MM.1S (cell line): ENCODE measurements around the gene FBXW5.

Source experiments
- DNase-seq: peaks from one replicate; pipeline ENCODE4 v3.0.0-alpha.2; 2015
- H2AFZ ChIP-seq: fragments of 300-600 bp; sonication (generic); 2 replicates; pipeline ENCODE4 v1.6.0; 2016; ENCODE audit warnings: antibody characterized with exemption, low read length
- H3F3A ChIP-seq: fragments of 300-600 bp; sonication (generic); 2 replicates; pipeline ENCODE4 v1.6.1; 2016; ENCODE audit warnings: mild to moderate bottlenecking, antibody characterized with exemption, low read length, moderate library complexity, mixed read lengths; ENCODE audit not compliant: insufficient read depth
- H3K27ac ChIP-seq: fragments of 300-600 bp; sonication (generic); 2 replicates; pipeline ENCODE4 v1.5.1; 2016; ENCODE audit warnings: mild to moderate bottlenecking, low read length
- H3K27me3 ChIP-seq: fragments of 300-600 bp; sonication (generic); replicated peaks from 2 replicates; pipeline ENCODE4 v1.6.0; 2016; ENCODE audit warnings: low read length; ENCODE audit not compliant: insufficient read depth
- H3K36me3 ChIP-seq: fragments of 300-600 bp; sonication (generic); replicated peaks from 2 replicates; pipeline ENCODE4 v1.6.1; 2016; ENCODE audit warnings: mild to moderate bottlenecking, low read length, mixed read lengths; ENCODE audit not compliant: insufficient read depth
- H3K4me1 ChIP-seq: fragments of 300-600 bp; sonication (generic); 2 replicates; pipeline ENCODE4 v1.6.1; 2016; ENCODE audit warnings: low read length, mixed read lengths
- H3K4me2 ChIP-seq: fragments of 300-600 bp; sonication (generic); 2 replicates; pipeline ENCODE4 v1.6.0; 2016; ENCODE audit warnings: low read depth, low read length
- H3K4me3 ChIP-seq: fragments of 300-600 bp; sonication (generic); 2 replicates; pipeline ENCODE4 v1.5.1; 2016; ENCODE audit warnings: low read length, mixed read lengths
- H3K79me2 ChIP-seq: fragments of 300-600 bp; sonication (generic); 2 replicates; pipeline ENCODE4 v1.6.1; 2016; ENCODE audit warnings: mixed run types, low read length, mixed read lengths
- H3K9ac ChIP-seq: fragments of 300-600 bp; sonication (generic); 2 replicates; pipeline ENCODE4 v1.6.1; 2016; ENCODE audit warnings: low read length, mixed read lengths
- H3K9me2 ChIP-seq: fragments of 300-600 bp; sonication (generic); replicated peaks from 2 replicates; pipeline ENCODE4 v1.6.1; 2016; ENCODE audit warnings: mild to moderate bottlenecking, low read length, mixed read lengths; ENCODE audit not compliant: insufficient read depth
- H3K9me3 ChIP-seq: fragments of 300-600 bp; sonication (generic); replicated peaks from 2 replicates; pipeline ENCODE4 v1.6.1; 2016; ENCODE audit warnings: mild to moderate bottlenecking, low read length, mixed read lengths; ENCODE audit not compliant: insufficient read depth
- H4K20me1 ChIP-seq: fragments of 300-600 bp; sonication (generic); 2 replicates; pipeline ENCODE4 v1.6.1; 2016; ENCODE audit warnings: mild to moderate bottlenecking, low read length, moderate library complexity, mixed read lengths; ENCODE audit not compliant: insufficient read depth
- CTCF ChIP-seq: fragments of 300-600 bp; sonication (generic); IDR thresholded peaks from 2 replicates; pipeline ENCODE4 v1.5.1; 2016; ENCODE audit warnings: antibody characterized with exemption, low read length, mixed read lengths
- EZH2 ChIP-seq: fragments of 300-600 bp; sonication (generic); optimal IDR thresholded peaks from 2 replicates; pipeline ENCODE3; 2017; ENCODE audit warnings: low read depth, mild to moderate bottlenecking, antibody characterized with exemption, low read length, mixed read lengths
- EZH2phosphoT487 ChIP-seq: fragments of 300-600 bp; sonication (generic); IDR thresholded peaks from 2 replicates; pipeline ENCODE4 v1.6.1; 2018; ENCODE audit warnings: antibody characterized with exemption, low read length

The FBXW5 gene

GRCh38 chr9:136900988-136901515, 43.5 kb downstream of the FBXW5 start:
- no peak overlapping the region for H2AFZ ChIP-seq
- TF ChIP-seq EZH2 (no peak), CTCF (no peak), EZH2phosphoT487 (no peak)
- peak overlapping the region; percentile 94 for H3K9ac ChIP-seq
- no peaks in the 10 kb centered on the region for H4K20me1 ChIP-seq
- peaks cover 65% of the 10 kb centered on the region for H3K4me1 ChIP-seq
- no peak for DNase-seq
- H3K27me3 ChIP-seq: no peaks in the 10 kb centered on the region
- peak overlapping the region; percentile 33; the same call in 1 of the 2 replicates for H3K4me3 ChIP-seq
- peak overlapping the region; percentile 99 for H3K27ac ChIP-seq
- H3K9me2 ChIP-seq: no peaks in the 10 kb centered on the region
- no peaks in the 10 kb centered on the region; the same call in none of the 2 replicates for H3K36me3 ChIP-seq
- H3K79me2 ChIP-seq: peaks cover 75% of the 10 kb centered on the region
- peaks cover 57% of the 10 kb centered on the region for H3F3A ChIP-seq
- H3K9me3 ChIP-seq: no peaks in the 10 kb centered on the region
- peak overlapping the region; percentile 80 for H3K4me2 ChIP-seq

- peak overlapping the region; percentile 38; the same call in 1 of the 2 replicates for H3K9ac ChIP-seq
- no peak overlapping the region for H3K4me3 ChIP-seq
- peaks cover 77% of the 10 kb centered on the region for H3K79me2 ChIP-seq
- H3K27me3 ChIP-seq: no peaks in the 10 kb centered on the region
- H3K27ac ChIP-seq: peak overlapping the region; percentile 99; the same call in 1 of the 2 replicates
- peaks cover 65% of the 10 kb centered on the region for H3K4me1 ChIP-seq
- no peaks in the 10 kb centered on the region; the same call in none of the 2 replicates for H3K36me3 ChIP-seq
- H3F3A ChIP-seq: peaks cover 58% of the 10 kb centered on the region
- H2AFZ ChIP-seq: no peak overlapping the region
- TF ChIP-seq CTCF: no peak
- H3K4me2 ChIP-seq: peak overlapping the region; percentile 80; the same call in 1 of the 2 replicates
- H3K9me2 ChIP-seq: no peaks in the 10 kb centered on the region
- H4K20me1 ChIP-seq: no peaks in the 10 kb centered on the region
- H3K9me3 ChIP-seq: no peaks in the 10 kb centered on the region
- DNase-seq: no peak
Measured at GRCh38 chr9:136900556-136900955, 44.0 kb downstream of the FBXW5 start.

GRCh38 chr9:136899196-136899595, 45.3 kb downstream of the FBXW5 start:
- DNase-seq: peak; percentile 93
- Histone ChIP-seq H3F3A (peaks cover 58% of the 10 kb centered on the region), H3K27me3 (no peaks in the 10 kb centered on the region), H2AFZ (no peak overlapping the region), H3K36me3 (no peaks in the 10 kb centered on the region; the same call in 1 of the 2 replicates), H3K9me2 (no peaks in the 10 kb centered on the region), H3K4me1 (peaks cover 65% of the 10 kb centered on the region), H3K79me2 (peaks cover 77% of the 10 kb centered on the region), H3K4me3 (peak overlapping the region; percentile 16), H3K27ac (peak overlapping the region; percentile 99), H3K4me2 (peak overlapping the region; percentile 70; the same call in 1 of the 2 replicates), H3K9ac (peak overlapping the region; percentile 38; the same call in 1 of the 2 replicates), H3K9me3 (no peaks in the 10 kb centered on the region), H4K20me1 (no peaks in the 10 kb centered on the region)
- TF ChIP-seq EZH2phosphoT487 (no peak), CTCF (peak; percentile 48)
